DLD1 (cell line): ENCODE measurements around the gene HLTF.

ENCODE experiments used
- in situ Hi-C: cut with HindIII; loops from 2 replicates; pipeline ENCODE4 v1.10.0; 2017; ENCODE audit warnings: low sequenced_read_pairs

HLTF gene

DNA sequence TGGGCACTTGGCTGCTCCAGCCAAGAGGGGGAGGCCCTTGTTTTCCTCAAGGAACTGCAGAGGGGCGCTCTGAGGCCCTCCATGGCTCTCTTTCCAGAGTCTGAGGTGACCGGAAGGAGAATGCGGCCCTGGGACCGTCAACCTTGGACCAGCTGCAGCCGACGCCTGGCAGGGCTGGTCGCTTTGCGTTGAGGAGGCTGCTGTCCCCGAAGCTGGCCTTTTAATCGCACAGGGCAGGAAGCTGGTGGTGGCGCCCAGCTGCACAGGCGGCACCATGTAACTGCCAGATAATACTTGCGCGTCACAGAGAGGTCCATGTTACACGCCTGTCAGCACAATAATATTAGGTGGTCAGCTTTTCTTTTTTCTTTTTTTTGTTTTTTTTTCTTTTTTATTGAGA is 875 bp upstream of the HLTF start:
- in situ Hi-C loops, result no loop called here

DNA sequence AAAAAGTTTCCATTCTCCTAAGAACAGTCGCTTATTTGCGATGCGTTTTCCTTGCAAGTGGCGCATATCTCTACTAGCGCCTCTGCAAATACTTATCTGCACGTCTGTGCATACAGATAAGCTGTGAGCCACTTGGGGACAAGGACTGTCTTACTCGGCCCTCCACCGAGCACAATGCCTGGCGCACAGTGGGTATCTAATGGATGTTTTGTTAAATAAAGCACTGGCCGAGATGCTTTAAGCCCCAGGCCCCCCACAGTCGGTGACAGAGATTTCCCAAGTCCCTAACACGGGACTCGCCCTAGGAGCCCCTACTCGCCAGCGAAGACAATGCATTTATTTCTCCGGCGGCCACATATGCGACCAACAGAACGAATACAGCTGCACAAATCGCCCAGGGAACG is 503 bp downstream of the HLTF start:
- in situ Hi-C loops, result no loop called here

DNA sequence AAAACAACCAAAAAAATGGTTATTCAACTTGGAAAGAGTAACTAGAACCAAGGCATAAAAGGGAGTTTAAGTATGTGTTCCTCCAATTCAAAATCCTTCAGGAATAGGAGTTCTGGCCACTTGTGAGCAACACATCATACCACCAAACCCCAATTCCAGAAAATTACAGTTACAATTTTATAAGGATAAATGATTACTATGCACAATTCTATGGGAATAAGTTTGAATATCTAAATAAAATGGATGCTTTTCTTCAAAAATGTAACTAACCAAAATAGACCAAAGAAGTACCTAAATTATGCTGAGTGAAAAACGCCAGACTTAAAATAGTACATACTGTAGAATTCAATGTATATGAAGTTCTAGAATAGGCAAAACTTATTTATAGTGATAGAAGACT is 4.6 kb downstream of the HLTF start:
- in situ Hi-C loops, result no loop called here

DNA sequence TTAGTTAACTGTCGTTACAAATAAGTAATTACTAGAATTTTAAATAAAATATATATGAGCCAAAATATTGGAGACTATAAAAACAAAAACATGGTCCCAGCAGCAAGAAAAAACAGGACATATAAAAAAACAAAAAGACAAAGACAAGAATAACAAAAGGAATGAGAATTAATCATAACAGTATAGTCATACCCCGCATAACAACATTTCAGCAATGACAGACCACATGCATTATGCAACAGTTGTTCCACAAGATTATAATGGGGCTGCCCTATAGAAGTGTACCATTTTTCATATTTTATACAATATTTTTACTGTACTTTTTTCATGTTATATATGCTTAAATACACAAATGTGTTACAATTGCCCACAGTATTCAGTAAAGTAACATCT is 5.6 kb downstream of the HLTF start:
- in situ Hi-C loops, result no loop called here

DNA sequence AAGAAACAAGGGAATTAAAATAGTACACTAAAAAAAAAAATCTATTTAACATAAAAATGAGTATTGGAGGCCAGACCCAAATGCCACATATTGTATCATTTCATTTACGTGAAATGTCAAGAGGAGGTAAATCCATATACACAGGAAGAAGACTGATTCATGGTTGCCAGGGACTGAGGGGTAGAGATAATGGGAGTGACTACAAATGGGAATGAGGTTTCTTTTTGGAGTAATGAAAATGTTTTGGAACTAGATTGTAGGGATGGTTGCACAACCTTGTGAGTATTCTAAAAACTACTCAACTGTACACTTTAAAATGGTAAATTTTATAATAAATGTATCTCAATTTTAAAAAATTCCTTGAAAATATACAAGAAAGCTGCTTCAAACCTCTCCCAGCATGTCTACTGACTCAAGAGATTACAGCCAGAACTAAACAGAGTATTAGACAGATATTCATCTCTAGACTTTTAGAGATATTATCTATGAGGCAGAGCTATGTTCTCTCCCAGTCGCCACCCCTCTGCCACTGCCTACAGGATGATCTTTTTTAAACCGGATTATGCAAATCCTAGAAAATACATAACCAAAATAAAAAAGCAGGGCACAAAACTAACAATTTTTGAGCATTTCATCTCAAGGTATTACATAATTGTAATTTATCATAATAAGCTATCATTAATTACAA is 6.2 kb downstream of the HLTF start:
- in situ Hi-C loops, result no loop called here

DNA sequence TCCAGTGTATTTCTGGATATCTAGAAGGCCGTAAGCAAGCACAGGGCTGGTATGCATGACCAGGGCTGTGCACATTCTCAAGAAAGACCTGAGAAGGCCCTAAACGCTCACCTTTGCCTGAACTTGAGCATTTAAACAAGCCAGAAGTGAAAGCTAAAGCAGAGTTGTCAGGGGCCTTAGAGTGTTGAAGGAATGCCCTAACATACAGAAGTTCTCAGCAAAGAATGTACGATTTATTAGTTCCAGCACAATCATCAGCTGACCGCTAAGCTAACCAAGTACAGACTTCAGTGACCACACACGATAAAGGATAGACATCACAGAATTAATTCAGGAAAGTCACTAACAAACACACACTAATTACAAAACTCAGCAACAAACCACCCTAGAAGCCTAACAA is 8.7 kb downstream of the HLTF start:
- in situ Hi-C loops, result no loop called here

DNA sequence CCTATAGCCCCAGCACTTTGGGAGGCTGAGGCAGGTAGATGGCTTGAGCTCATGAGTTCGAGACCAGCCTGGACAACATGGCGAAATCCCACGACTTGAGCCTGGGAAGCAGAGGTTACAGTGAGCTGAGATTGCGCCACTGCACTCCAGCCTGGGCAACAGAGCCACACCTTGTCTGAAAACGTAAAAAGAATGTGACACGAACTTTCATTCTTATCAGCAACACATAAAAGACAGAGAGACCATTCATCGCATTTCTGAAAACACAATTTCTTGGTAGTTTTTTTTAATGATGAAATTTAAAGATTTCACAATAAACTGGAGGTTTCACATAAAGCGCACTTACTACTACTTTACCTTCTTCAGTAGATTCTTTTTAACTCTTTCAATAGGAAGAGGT is 18.4 kb downstream of the HLTF start:
- in situ Hi-C loops, result no loop called here

DNA sequence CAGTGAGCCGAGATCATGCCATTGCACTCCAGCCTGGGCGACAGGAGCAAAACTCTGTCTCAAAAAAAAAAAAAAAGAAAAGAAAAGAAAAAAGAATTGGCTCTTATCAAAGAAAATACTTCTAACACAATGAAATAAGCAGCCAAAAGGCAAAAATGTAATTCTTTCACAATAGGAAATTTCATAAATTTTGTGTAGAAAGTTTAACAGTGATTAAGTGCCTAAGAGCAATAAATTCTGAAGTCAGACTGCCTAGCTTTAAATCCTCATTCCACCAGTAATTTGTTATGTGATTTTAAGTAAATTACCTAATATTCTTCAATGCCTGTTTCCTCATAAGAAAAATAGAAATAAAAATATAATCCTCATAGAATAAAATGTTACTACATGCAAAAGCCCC is 24.6 kb downstream of the HLTF start:
- in situ Hi-C loops, result no loop called here

DNA sequence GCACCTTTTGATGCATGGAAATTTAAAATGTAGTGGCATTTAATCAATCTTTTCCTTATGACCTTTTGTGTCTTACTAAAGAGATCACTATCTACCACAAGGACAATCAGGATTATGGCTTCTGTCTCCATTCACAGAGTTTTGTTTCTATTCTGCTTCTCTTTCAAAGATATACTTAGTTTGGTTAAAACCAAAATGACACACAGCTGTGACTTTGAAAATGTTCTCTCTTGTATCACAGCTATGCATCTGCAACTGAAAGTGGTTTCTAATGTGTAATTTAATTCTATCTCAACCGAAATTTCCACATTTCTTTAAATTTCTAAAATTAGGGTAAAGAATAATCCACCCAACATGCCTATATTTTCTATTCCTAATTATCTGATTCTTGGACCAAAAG is 27.7 kb downstream of the HLTF start:
- in situ Hi-C loops, result no loop called here

DNA sequence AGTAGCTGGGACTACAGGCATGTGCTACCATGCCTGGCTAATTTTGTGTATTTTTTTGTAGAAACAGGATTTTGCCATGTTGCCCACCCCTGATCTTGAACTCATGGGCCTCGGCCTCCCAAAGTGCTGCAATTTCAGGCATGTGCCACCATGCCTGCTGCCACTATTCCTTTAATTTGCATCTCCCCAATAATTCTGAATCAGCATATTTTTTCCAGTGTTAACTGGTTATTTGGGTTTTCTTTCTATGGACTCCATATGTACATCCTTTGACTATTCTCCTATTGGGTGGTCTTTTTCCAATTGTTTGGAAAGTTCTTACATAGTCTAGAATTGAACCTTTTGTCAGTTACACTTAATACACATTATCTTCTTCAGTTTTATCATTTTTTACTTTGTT is 28.1 kb downstream of the HLTF start:
- in situ Hi-C loops, result no loop called here

DNA sequence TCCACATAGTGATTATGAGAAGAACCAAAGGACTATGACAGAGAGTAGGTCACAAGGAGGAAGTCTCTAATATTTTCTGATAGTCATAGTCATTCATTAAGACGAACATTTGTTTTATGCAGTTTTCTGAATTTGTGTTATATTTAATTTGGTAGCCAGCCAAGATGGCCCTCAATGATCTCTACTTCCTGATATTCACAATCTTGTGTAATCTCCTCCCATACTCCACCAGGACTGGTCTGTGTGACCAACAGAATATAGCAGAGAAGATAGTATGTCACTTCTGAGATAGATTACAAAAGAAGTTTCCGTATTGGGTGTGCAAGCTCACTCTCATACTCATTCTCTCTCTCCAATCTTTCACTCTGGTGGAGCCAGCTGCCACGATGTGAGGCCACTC is 30.8 kb downstream of the HLTF start:
- in situ Hi-C loops, result no loop called here

DNA sequence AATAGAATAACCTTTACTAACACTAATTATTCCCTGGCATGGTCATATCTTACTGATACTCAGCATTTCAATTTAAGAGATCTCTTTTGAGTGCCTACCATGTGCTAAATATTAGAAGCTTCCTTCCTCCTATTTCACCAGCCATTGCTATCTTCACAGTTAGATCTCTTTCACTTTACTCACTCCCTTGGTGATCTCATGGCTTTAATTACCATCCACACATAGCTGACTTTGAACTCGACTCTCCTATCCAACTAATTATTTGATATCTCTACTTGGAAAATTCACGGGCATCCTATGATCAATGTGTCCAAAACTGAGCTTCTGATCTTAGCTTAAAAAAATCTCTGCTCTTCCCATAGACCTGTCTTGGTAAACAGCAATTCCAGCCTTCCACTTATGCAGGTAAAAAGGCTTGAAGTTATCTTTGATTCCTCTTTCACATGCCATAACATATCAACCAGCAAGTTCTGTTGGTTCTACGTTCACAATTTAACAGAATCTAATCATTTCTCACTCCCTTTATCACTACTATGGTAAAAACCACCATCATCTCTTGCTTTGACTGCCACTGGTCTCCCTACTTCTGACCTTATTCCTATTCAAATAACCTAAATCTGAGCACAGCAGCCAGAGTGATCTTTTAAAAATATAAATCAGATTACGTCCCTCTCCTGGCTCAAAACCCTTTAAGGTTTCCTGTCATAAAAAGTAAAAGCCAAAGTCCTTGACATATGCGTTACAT is 41.8 kb downstream of the HLTF start:
- in situ Hi-C loops, result no loop called here

DNA sequence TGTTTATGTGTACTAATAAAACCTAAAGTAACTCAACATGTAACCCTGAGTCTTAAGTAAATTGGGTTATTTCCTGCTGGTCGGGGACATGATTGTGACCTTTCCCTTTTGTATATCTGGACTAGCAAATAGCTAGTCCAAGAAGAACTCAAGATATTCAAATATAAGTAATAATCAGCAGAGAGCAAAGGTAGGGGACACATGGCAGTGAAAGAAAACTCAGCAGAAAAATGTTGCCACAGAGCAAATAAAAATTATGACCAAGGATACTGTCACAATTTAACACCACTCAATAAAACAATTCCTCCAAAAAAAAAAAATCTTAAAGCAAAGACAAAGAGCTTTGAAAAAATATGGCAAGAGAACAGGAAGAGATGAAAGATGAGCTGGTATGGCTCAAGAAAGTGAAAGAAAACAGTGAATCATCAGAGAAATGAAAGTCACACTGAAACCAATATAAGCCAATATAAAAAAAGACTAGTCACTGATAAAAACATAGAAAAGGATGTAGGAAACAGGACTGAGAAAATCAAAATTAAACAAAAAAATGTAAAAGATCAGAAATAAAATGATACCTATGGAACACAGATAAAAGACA is 43.4 kb downstream of the HLTF start:
- in situ Hi-C loops, result no loop called here

DNA sequence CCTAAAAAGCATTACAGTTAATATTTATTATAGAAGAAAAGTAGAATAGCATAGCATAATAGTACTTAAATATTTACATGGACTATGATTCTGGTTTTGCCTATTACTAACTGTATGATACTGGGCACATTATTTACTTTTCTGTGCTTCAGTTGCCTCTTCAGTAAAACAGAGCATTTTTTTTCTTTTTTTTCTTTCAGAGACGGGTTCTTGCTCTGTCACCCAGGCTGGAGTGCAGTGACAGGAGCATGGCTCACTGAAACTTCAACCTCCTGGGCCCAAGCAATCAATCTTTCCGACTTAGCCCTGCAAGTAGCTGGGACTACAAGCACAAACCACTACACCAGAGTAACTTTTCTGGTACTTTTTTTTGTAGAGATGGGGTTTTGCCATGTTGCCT is 48.0 kb downstream of the HLTF start:
- in situ Hi-C loops, result no loop called here

DNA sequence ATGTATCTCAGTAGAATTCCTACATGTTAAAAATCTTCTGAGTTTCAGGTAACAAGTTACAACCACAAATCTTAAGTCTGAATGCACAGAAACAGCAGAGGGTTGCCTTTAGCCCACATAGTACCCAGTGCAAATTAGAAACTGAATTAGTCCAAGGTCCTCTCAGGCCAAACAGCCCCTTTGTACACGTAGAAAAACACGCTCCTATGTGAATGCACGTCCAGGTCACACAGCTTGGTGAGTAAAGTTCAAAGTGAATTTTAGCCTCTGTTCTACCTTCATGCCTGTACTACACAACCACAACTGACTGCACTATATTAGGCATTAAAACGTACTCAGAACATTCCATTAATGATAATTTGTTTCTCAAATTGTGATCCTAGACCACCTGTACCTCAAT is 48.6 kb downstream of the HLTF start:
- in situ Hi-C loops, result no loop called here

DNA sequence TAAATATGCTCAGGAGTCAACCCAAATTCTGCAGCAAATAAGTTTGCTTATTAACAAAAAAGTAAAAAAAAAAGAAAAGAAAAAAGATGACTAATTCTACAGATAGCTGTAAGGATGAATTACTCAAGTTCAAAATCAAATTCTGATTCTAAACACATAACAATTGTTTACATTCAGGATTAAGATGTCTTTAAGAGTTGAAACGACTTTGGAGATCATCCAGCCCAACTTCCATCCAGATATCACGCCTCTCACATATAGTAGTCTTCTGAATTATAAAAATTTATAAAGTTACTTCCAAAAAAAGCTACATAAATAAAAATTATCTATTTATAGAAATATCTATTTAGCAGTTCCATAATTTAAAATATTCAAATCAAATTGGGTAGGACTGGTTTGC is 55.2 kb downstream of the HLTF start:
- in situ Hi-C loops, result no loop called here

DNA sequence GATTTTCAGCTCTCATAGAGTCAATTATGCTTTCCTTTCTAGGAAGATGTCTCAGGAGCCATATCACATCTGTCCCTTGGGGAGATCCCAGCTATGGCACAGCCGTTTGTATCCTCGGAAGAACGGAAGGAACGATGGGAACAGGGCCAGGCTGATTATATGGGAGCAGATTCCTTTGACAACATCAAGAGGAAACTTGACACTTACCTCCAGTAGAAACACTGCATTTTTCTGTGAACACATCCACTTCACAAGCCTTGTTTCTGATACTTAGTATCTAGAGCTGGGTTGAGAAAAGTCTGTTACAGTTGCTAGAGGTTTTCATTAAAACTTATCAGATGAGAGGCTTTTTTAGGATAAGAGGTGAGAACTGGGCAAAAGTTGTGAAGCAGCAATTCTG is 59.6 kb downstream of the HLTF start:
- in situ Hi-C loops, result loop anchor here (5.0 kb wide), 1 partner anchor 64 kb away; no protein-coding TSS in a partner anchor

DNA sequence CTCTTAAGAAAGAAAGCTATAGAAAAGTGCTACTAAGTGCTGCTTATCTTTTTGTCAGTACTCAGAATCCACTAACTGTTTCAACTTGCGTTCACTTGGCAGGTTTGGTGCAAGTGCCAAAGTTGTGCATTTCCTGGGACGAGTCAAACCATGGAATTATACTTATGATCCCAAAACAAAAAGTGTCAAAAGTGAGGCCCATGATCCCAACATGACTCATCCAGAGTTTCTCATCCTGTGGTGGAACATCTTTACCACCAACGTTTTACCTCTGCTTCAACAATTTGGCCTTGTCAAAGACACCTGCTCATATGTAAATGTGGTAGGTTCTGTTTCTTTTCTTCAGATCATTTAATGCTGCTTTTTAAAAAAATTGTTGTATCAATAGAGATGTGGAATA is 62.4 kb downstream of the HLTF start:
- in situ Hi-C loops, result no loop called here

DNA sequence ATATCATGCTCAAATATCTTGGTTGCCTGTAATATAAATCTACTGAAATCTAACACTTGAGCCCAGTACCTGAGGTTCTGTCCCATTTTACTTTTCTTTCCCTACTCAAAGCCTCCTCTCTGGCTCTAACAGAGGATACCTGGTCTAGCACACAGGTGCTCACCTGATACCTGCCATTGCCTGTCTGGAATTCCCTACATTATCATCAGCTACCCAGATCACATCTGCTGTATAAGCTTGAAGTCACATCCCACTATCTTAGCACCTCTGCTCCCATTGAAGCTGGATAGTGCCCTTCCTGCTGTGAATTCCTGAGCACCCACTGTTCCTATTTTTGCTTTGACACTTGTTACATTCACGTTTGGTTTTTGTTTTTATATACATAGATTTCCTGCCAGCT is 64.5 kb downstream of the HLTF start:
- in situ Hi-C loops, result no loop called here

DNA sequence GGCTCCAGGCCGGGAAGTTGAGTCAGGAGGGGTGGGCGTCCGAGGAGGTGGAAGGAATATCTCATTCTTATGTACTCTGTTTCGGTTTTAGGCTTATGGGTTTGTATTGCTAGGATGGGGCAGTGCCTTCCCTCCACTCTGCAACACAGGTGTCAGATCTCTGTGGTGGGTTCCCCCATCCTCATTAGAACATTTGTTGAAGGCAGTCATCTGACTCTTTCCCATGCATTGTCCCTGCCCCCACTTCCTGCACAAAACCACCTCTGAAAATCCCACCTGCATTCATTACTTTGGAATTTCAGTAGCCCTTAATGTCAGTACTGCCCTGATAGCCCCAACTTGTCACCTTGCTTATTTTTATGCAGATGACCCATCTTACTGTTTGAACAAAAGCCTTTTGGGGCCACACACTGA is 65.5 kb downstream of the HLTF start:
- in situ Hi-C loops, result no loop called here

DNA sequence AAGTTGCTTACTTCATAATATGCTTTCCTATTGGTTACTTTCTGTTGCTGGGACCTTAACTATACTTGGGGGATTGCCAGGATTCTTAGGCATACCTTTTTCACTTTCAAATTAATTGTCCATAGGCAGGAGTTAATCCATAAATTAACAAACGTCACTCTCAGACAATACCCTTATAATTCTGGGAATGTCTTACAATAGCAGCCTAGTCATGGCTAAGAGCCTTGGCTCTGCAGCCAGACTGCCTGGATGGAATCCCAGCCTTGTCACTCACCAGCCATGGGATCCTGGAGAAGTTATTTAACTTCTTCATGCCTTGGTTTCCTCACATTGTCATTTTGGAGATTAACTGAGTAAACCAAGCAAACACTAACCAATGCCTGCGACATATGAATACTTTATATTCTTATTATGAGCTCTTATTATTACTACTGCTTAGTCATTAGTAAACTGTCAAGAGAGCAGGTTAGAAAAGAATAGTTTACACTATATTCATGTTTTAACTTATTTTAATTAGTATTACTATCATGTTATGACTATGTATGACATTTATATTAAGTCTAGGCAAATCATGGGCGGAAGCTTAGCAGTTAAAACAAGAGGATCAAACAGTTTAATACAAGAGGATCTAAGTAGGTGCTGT is 66.0 kb downstream of the HLTF start:
- in situ Hi-C loops, result no loop called here

DNA sequence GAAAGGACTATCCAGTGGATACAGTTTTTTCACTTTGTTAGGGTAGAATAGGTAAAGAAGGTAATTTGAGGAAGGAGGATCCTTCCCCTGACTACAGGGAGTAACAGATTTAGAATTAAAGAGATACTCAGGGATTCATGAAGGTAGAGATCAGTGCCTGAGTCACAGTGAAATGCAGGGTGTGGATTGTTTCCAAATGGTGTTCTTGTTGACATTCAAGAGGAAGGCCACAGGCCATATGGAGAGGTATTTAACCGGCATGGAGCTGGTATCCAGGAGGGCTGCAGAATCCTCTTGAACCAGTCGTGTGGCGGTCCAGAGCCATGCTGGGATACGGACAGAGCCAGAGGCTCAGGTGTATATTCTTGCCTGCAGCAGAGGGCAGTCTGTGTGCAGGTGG is 66.8 kb downstream of the HLTF start:
- in situ Hi-C loops, result no loop called here
